Esophagus muscularis mucosa (tissue), 4 donors: ENCODE measurements around the gene ZAP70.

ENCODE experiments used
- CTCF ChIP-seq, 3 experiments: fragments of 200-600 bp in 2 of 3; fragments of 450-650 bp in 1 of 3; sonication (generic) in 2 of 3; IDR thresholded peaks; one replicate each; pipeline ENCODE4 v1.5.1; 2017 to 2019; ENCODE audit warnings: antibody characterized with exemption in 3 of 3, mild to moderate bottlenecking in 2 of 3, moderate library complexity in 1 of 3
- EP300 ChIP-seq: sonication (generic); formaldehyde crosslinking; IDR thresholded peaks from one replicate; pipeline ENCODE4 v1.6.1; 2017; ENCODE audit warnings: antibody characterized with exemption
- POLR2A ChIP-seq: fragments of 450-650 bp; IDR thresholded peaks from one replicate; pipeline ENCODE4 v1.6.1; 2017; ENCODE audit warnings: antibody characterized with exemption, moderate library complexity, mild to moderate bottlenecking, low read depth
- POLR2AphosphoS5 ChIP-seq, 2 donors: sonication (generic); formaldehyde crosslinking; IDR thresholded peaks; one replicate each; pipeline ENCODE4 v1.6.1; 2017; ENCODE audit warnings: antibody characterized with exemption in 2 of 2

GRCh38 chr2:97736608-97737330 lies 23.4 kb downstream of the ZAP70 start:
- TF ChIP-seq POLR2AphosphoS5 (IDR thresholded peaks at IDR 0.05) (no peak), CTCF (IDR thresholded peaks at IDR 0.05) (no peak), POLR2A (no peak), EP300 (no peak)
